WTC11 (cell line): Measurements from ENCODE around the gene GALNT7. TPM values are rescaled to one million over a fixed set of nuclear protein-coding genes. Genes with fewer than 3 reads are reported as not detected.

Experiments
- ATAC-seq: fragments of 200-7000 bp; cut with Tn5 transposase; 2 replicates; pipeline ENCODE4 v1.10.0; 2021; ENCODE audit warnings: mild to moderate bottlenecking, moderate library complexity
- CTCF ChIA-PET: fragments of 300-600 bp; sonication (Branson Sonifier 250); formaldehyde crosslinking; loops from one replicate; lab custom pipeline; 2021; ENCODE audit warnings: antibody characterized with exemption; lab: Charles Lee
- POLR2A ChIA-PET: fragments of 350-600 bp; sonication (Branson Sonifier 250); formaldehyde crosslinking; loops from one replicate; lab custom pipeline; 2021; ENCODE audit warnings: antibody characterized with exemption; lab: Charles Lee
- DNase-seq: peaks from one replicate; pipeline ENCODE4 v3.0.0; 2021; ENCODE audit warnings: low spot score
- H3K27ac Mint-ChIP-seq: 2 replicates; pipeline ENCODE4 v1.8.0; 2021; ENCODE audit warnings: mixed read lengths
- H3K27me3 Mint-ChIP-seq: 2 replicates; pipeline ENCODE4 v1.8.0; 2021; ENCODE audit warnings: low read depth, mild to moderate bottlenecking, moderate library complexity, mixed read lengths
- H3K36me3 Mint-ChIP-seq: 2 replicates; pipeline ENCODE4 v1.8.0; 2021; ENCODE audit warnings: mixed read lengths
- H3K4me1 Mint-ChIP-seq: 2 replicates; pipeline ENCODE4 v1.8.0; 2022; ENCODE audit warnings: mixed read lengths
- H3K4me3 Mint-ChIP-seq: 2 replicates; pipeline ENCODE4 v1.8.0; 2021; ENCODE audit warnings: mild to moderate bottlenecking, moderate library complexity, mixed read lengths
- H3K9me3 Mint-ChIP-seq: 2 replicates; pipeline ENCODE4 v1.8.0; 2021; ENCODE audit warnings: mixed read lengths
- AFF4 ChIP-seq: sonication (generic); formaldehyde crosslinking; IDR thresholded peaks from 2 replicates; pipeline ENCODE4 v1.8.1; 2023; ENCODE audit warnings: mild to moderate bottlenecking, missing genetic modification reagents, borderline replicate concordance
- CBFB ChIP-seq: sonication (generic); formaldehyde crosslinking; IDR thresholded peaks from 2 replicates; pipeline ENCODE4 v1.8.1; 2022; ENCODE audit warnings: mild to moderate bottlenecking, low read depth, missing genetic modification reagents
- ELF4 ChIP-seq: sonication (generic); formaldehyde crosslinking; IDR thresholded peaks from 2 replicates; pipeline ENCODE4 v1.8.1; 2022; ENCODE audit warnings: low read depth, mild to moderate bottlenecking, moderate library complexity, missing genetic modification reagents
- ESRRA ChIP-seq: sonication (generic); formaldehyde crosslinking; IDR thresholded peaks from 2 replicates; pipeline ENCODE4 v1.8.1; 2022; ENCODE audit warnings: mild to moderate bottlenecking, missing genetic modification reagents, borderline replicate concordance
- ETV6 ChIP-seq: sonication (generic); formaldehyde crosslinking; IDR thresholded peaks from 2 replicates; pipeline ENCODE4 v1.8.1; 2022; ENCODE audit warnings: mild to moderate bottlenecking, missing genetic modification reagents
- FOXJ3 ChIP-seq: sonication (generic); formaldehyde crosslinking; IDR thresholded peaks from 2 replicates; pipeline ENCODE4 v1.9.0; 2021; ENCODE audit warnings: missing genetic modification reagents, mild to moderate bottlenecking, borderline replicate concordance
- FOXP1 ChIP-seq: sonication (generic); formaldehyde crosslinking; IDR thresholded peaks from 2 replicates; pipeline ENCODE4 v1.8.0; 2022; ENCODE audit warnings: missing genetic modification reagents, mild to moderate bottlenecking, moderate library complexity, borderline replicate concordance
- GTF2I ChIP-seq: fragments of 250-450 bp; sonication (Bioruptor Pico); conservative IDR thresholded peaks from 2 replicates; pipeline ENCODE4 v1.4.0; 2021; ENCODE audit warnings: mild to moderate bottlenecking
- MAX ChIP-seq: sonication (generic); formaldehyde crosslinking; IDR thresholded peaks from 2 replicates; pipeline ENCODE4 v1.8.0; 2022; ENCODE audit warnings: mild to moderate bottlenecking, missing genetic modification reagents
- MXD4 ChIP-seq: fragments of 250-450 bp; sonication (Bioruptor Pico); IDR thresholded peaks from 2 replicates; pipeline ENCODE4 v1.8.0; 2021; ENCODE audit warnings: mild to moderate bottlenecking, moderate library complexity, borderline replicate concordance
- MYBL2 ChIP-seq: sonication (generic); formaldehyde crosslinking; IDR thresholded peaks from 2 replicates; pipeline ENCODE4 v1.8.1; 2023; ENCODE audit warnings: mild to moderate bottlenecking, moderate library complexity, missing genetic modification reagents
- SMAD3 ChIP-seq: sonication (generic); formaldehyde crosslinking; IDR thresholded peaks from 2 replicates; pipeline ENCODE4 v1.8.0; 2022; ENCODE audit warnings: missing genetic modification reagents, mild to moderate bottlenecking, borderline replicate concordance
- TEAD1 ChIP-seq: sonication (generic); formaldehyde crosslinking; IDR thresholded peaks from 2 replicates; pipeline ENCODE4 v1.8.0; 2022; ENCODE audit warnings: mild to moderate bottlenecking, missing genetic modification reagents
- TP53 ChIP-seq: sonication (generic); formaldehyde crosslinking; IDR thresholded peaks from 2 replicates; pipeline ENCODE4 v1.8.1; 2023; ENCODE audit warnings: mild to moderate bottlenecking, missing genetic modification reagents
- ZNF121 ChIP-seq: sonication (generic); formaldehyde crosslinking; IDR thresholded peaks from 2 replicates; pipeline ENCODE4 v1.8.0; 2023; ENCODE audit warnings: missing genetic modification reagents
- ZNF219 ChIP-seq: sonication (generic); formaldehyde crosslinking; IDR thresholded peaks from 2 replicates; pipeline ENCODE4 v1.8.0; 2023; ENCODE audit warnings: missing genetic modification reagents, mild to moderate bottlenecking, borderline replicate concordance
- ZNF281 ChIP-seq: sonication (generic); formaldehyde crosslinking; IDR thresholded peaks from 2 replicates; pipeline ENCODE4 v1.8.0; 2023; ENCODE audit warnings: mild to moderate bottlenecking, missing genetic modification reagents
- ZNF425 ChIP-seq: fragments of 250-450 bp; sonication (Bioruptor Pico); conservative IDR thresholded peaks from 2 replicates; pipeline ENCODE4 v1.9.0; 2021; ENCODE audit warnings: mild to moderate bottlenecking
- total RNA-seq: library from RNA; stranded (reverse); gene quantifications from 3 replicates; pipeline ENCODE4 v1.2.3, GENCODE V29; 2021
- TF ChIP-seq, protein P1 (sequence below): sonication (generic); formaldehyde crosslinking; IDR thresholded peaks from 2 replicates; pipeline ENCODE4 v1.8.1; 2022; ENCODE audit warnings: mild to moderate bottlenecking, moderate library complexity, missing genetic modification reagents
- TF ChIP-seq, protein P2 (sequence below): sonication (generic); formaldehyde crosslinking; IDR thresholded peaks from 2 replicates; pipeline ENCODE4 v1.8.1; 2023; ENCODE audit warnings: mild to moderate bottlenecking, missing genetic modification reagents
- TF ChIP-seq, protein P3 (sequence below): sonication (generic); formaldehyde crosslinking; IDR thresholded peaks from 2 replicates; pipeline ENCODE4 v1.8.1; 2023; ENCODE audit warnings: mild to moderate bottlenecking, moderate library complexity, missing genetic modification reagents

Gene GALNT7
- total RNA-seq, 1 experiment from 2014 or later: 86.9 TPM

GRCh38 chr4:173259310-173259709 is 90.7 kb downstream of the GALNT7 start (continued):
- TF ChIP-seq, protein P1, sequence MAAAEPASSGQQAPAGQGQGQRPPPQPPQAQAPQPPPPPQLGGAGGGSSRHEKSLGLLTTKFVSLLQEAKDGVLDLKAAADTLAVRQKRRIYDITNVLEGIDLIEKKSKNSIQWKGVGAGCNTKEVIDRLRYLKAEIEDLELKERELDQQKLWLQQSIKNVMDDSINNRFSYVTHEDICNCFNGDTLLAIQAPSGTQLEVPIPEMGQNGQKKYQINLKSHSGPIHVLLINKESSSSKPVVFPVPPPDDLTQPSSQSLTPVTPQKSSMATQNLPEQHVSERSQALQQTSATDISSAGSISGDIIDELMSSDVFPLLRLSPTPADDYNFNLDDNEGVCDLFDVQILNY: no peak

- ChIA-PET POLR2A (no interaction called here), CTCF (interaction anchor here (1.0 to 1.7 kb wide), 4 partner anchors 41 to 247 kb away, joined by 5 to 7 read pairs (median 6); no protein-coding TSS in a partner anchor)
- TF ChIP-seq ZNF219 (CRISPR knock-in tag): no peak
- TF ChIP-seq, protein P2, sequence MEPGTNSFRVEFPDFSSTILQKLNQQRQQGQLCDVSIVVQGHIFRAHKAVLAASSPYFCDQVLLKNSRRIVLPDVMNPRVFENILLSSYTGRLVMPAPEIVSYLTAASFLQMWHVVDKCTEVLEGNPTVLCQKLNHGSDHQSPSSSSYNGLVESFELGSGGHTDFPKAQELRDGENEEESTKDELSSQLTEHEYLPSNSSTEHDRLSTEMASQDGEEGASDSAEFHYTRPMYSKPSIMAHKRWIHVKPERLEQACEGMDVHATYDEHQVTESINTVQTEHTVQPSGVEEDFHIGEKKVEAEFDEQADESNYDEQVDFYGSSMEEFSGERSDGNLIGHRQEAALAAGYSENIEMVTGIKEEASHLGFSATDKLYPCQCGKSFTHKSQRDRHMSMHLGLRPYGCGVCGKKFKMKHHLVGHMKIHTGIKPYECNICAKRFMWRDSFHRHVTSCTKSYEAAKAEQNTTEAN: no peak
- TF ChIP-seq MYBL2: no peak
- no peak for TF ChIP-seq CBFB (CRISPR knock-in tag)
- no peak for TF ChIP-seq TP53 (CRISPR knock-in tag)
- Mint-ChIP-seq H3K4me3 (no peak overlapping the region), H3K36me3 (no peaks in the 10 kb centered on the region), H3K27me3 (no peaks in the 10 kb centered on the region), H3K9me3 (no peaks in the 10 kb centered on the region), H3K4me1 (peaks cover 45% of the 10 kb centered on the region), H3K27ac (no peak overlapping the region)
- no peak for ATAC-seq
- no peak for DNase-seq
These were observed 92.4 kb downstream of the GALNT7 start for GRCh38 chr4:173261052-173261451.

GRCh38 chr4:173262375-173262774 is 93.8 kb downstream of the GALNT7 start:
- TF ChIP-seq ELF4 (CRISPR knock-in tag): no peak
- no peak for TF ChIP-seq ZNF121 (CRISPR knock-in tag)
- TF ChIP-seq TEAD1 (CRISPR knock-in tag): no peak
- no peak for TF ChIP-seq MXD4 (CRISPR knock-in tag)
- TF ChIP-seq GTF2I (CRISPR knock-in tag): no peak
- no peak for TF ChIP-seq CBFB (CRISPR knock-in tag)
- no peak for TF ChIP-seq MAX (CRISPR knock-in tag)
- TF ChIP-seq SMAD3 (CRISPR knock-in tag): no peak
- no peak for TF ChIP-seq ESRRA (CRISPR knock-in tag)
- no peak for TF ChIP-seq ZNF425 (CRISPR knock-in tag)
- no peak for TF ChIP-seq ETV6 (CRISPR knock-in tag)
- TF ChIP-seq FOXP1 (CRISPR knock-in tag): no peak
- TF ChIP-seq, protein P3, sequence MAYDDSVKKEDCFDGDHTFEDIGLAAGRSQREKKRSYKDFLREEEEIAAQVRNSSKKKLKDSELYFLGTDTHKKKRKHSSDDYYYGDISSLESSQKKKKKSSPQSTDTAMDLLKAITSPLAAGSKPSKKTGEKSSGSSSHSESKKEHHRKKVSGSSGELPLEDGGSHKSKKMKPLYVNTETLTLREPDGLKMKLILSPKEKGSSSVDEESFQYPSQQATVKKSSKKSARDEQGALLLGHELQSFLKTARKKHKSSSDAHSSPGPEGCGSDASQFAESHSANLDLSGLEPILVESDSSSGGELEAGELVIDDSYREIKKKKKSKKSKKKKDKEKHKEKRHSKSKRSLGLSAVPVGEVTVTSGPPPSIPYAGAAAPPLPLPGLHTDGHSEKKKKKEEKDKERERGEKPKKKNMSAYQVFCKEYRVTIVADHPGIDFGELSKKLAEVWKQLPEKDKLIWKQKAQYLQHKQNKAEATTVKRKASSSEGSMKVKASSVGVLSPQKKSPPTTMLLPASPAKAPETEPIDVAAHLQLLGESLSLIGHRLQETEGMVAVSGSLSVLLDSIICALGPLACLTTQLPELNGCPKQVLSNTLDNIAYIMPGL (CRISPR knock-in tag): no peak
- no peak for TF ChIP-seq AFF4
- TF ChIP-seq FOXJ3: no peak
- no peak for TF ChIP-seq ZNF281 (CRISPR knock-in tag)
- TF ChIP-seq, all 79 proteins: peak for 0
- H3K27ac Mint-ChIP-seq: no peak overlapping the region
- H3K4me1 Mint-ChIP-seq: peaks cover 38% of the 10 kb centered on the region
- no peaks in the 10 kb centered on the region for H3K36me3 Mint-ChIP-seq
- no peak for ATAC-seq
- H3K9me3 Mint-ChIP-seq: no peaks in the 10 kb centered on the region
- POLR2A ChIA-PET: no interaction called here
- no peak overlapping the region for H3K4me3 Mint-ChIP-seq
- H3K27me3 Mint-ChIP-seq: no peaks in the 10 kb centered on the region
- CTCF ChIA-PET: interaction anchor here (0.7 to 1.5 kb wide), 4 partner anchors 40 to 249 kb away, joined by 3 to 7 read pairs (median 3); no protein-coding TSS in a partner anchor
- DNase-seq: no peak
